B cell (primary cell): Measurements from ENCODE around the gene ZSCAN31. TPM values are rescaled to one million over a fixed set of nuclear protein-coding genes. Genes with fewer than 3 reads are reported as not detected.
A peak's percentile ranks its signal among the peaks of the same experiment; 100 is the strongest.

Experiments
- ATAC-seq: fragments of 200-7000 bp; cut with Tn5 transposase; one replicate; pipeline ENCODE4 v1.10.0; 2021; ENCODE audit warnings: low read depth, mild to moderate bottlenecking, moderate number of reproducible peaks, moderate library complexity
- CTCF ChIA-PET: fragments of 350-600 bp; sonication (Branson Sonifier 250); formaldehyde crosslinking; loops from one replicate; lab custom pipeline; 2021; ENCODE audit warnings: antibody characterized with exemption, inconsistent platforms; lab: Charles Lee
- POLR2A ChIA-PET: fragments of 350-600 bp; sonication (Branson Sonifier 250); formaldehyde crosslinking; loops from one replicate; lab custom pipeline; 2021; ENCODE audit warnings: antibody characterized with exemption; lab: Charles Lee
- DNase-seq: peaks from one replicate; pipeline ENCODE4 v3.0.0; 2013
- H2AFZ ChIP-seq: 2 replicates; pipeline ENCODE4 v1.6.1; 2012; ENCODE audit warnings: mild to moderate bottlenecking, low read depth, low read length; ENCODE audit not compliant: insufficient read depth, poor library complexity, severe bottlenecking
- H3K27ac ChIP-seq, 2 donors: 1 replicate in 1 of 2; 2 replicates in 1 of 2; pipeline ENCODE4 v1.5.1; 2012 to 2013; ENCODE audit warnings: low read length in 2 of 2, mild to moderate bottlenecking in 2 of 2, moderate library complexity in 1 of 2
- H3K27me3 ChIP-seq, 4 experiments: fragments of 200-600 bp in 1 of 4; sonication (generic) in 1 of 4; replicated peaks in 1 of 4; 1 replicate in 2 of 4; 2 replicates in 2 of 4; pipeline versions ENCODE4 v1.6.1 to v1.7.0; 2013 to 2016; ENCODE audit warnings: low read length in 3 of 4, mild to moderate bottlenecking in 2 of 4, mixed read lengths in 1 of 4, moderate library complexity in 1 of 4; ENCODE audit not compliant: insufficient read depth in 4 of 4, control insufficient read depth in 3 of 4; ENCODE audit errors: control extremely low read depth in 1 of 4
- H3K36me3 ChIP-seq, 2 experiments: replicated peaks in 1 of 2; 1 replicate in 1 of 2; 2 replicates in 1 of 2; pipeline versions ENCODE4 v1.6.1 to v1.7.1; 2013; ENCODE audit warnings: low read length in 1 of 2; ENCODE audit not compliant: insufficient read depth in 2 of 2, control insufficient read depth in 1 of 2; ENCODE audit errors: control extremely low read depth in 1 of 2, extremely low read depth in 1 of 2
- H3K4me1 ChIP-seq, 2 donors: fragments of 200-600 bp in 1 of 2; sonication (generic) in 1 of 2; 1 replicate in 1 of 2; 2 replicates in 1 of 2; pipeline versions ENCODE4 v1.5.1 to v1.6.1; 2013 to 2017; ENCODE audit warnings: low read length in 2 of 2; ENCODE audit not compliant: control insufficient read depth in 2 of 2, insufficient read depth in 2 of 2
- H3K4me2 ChIP-seq: replicated peaks from 2 replicates; pipeline ENCODE3; 2012; ENCODE audit warnings: mild to moderate bottlenecking, low read depth, low read length; ENCODE audit not compliant: poor library complexity, severe bottlenecking
- H3K4me3 ChIP-seq, 5 experiments: fragments of 200-600 bp in 1 of 5; sonication (generic) in 1 of 5; 1 replicate in 3 of 5; 2 replicates in 2 of 5; pipeline versions ENCODE4 v1.5.1 to v1.7.0; 2011 to 2016; ENCODE audit warnings: low read length in 4 of 5, mild to moderate bottlenecking in 4 of 5, low read depth in 2 of 5, control low read depth in 1 of 5, moderate library complexity in 1 of 5; ENCODE audit not compliant: insufficient read depth in 1 of 5; ENCODE audit errors: control extremely low read depth in 1 of 5, extremely low read depth in 1 of 5
- H3K79me2 ChIP-seq: fragments of 200-600 bp; sonication (generic); one replicate; pipeline ENCODE4 v1.6.0; 2016; ENCODE audit warnings: low read length; ENCODE audit not compliant: control insufficient read depth, insufficient read depth
- H3K9ac ChIP-seq: fragments of 200-600 bp; sonication (generic); 2 replicates; pipeline ENCODE4 v1.6.1; 2017; ENCODE audit warnings: mild to moderate bottlenecking, low read length, moderate library complexity
- H3K9me3 ChIP-seq, 3 donors: one replicate each; pipeline versions ENCODE4 v1.6.1 to v1.7.1; 2013; ENCODE audit warnings: low read length in 2 of 3; ENCODE audit not compliant: control insufficient read depth in 2 of 3, insufficient read depth in 1 of 3; ENCODE audit errors: control extremely low read depth in 1 of 3
- H4K20me1 ChIP-seq: 2 replicates; pipeline ENCODE4 v1.6.0; 2012; ENCODE audit warnings: mild to moderate bottlenecking, low read length; ENCODE audit not compliant: insufficient read depth, control insufficient read depth, poor library complexity, severe bottlenecking
- H3K27ac Mint-ChIP-seq: one replicate; pipeline ENCODE4 v1.8.0; 2021; ENCODE audit warnings: mixed read lengths
- H3K27me3 Mint-ChIP-seq: one replicate; pipeline ENCODE4 v1.8.0; 2021; ENCODE audit warnings: mixed read lengths
- H3K4me1 Mint-ChIP-seq: one replicate; pipeline ENCODE4 v1.8.0; 2021; ENCODE audit warnings: mixed read lengths
- H3K4me3 Mint-ChIP-seq: one replicate; pipeline ENCODE4 v1.8.0; 2021; ENCODE audit warnings: mixed read lengths
- H3K9me3 Mint-ChIP-seq: one replicate; pipeline ENCODE4 v1.8.0; 2022; ENCODE audit warnings: mixed read lengths; ENCODE audit not compliant: insufficient read depth
- EZH2 ChIP-seq: IDR thresholded peaks from 2 replicates; pipeline ENCODE4 v1.6.1; 2012; ENCODE audit warnings: borderline replicate concordance, low read depth, mild to moderate bottlenecking, moderate library complexity, low read length; ENCODE audit not compliant: insufficient read depth, poor library complexity, severe bottlenecking
- WGBS: methylation state at CpG from one replicate; pipeline ENCODE4 v1.1.5; 2013; ENCODE audit warnings: missing lambda C conversion rate; ENCODE audit not compliant: insufficient coverage; 5-methylcytosine and 5-hydroxymethylcytosine counted together
- intact Hi-C: fragments of 100-400 bp; cut with micrococcal nuclease; formaldehyde crosslinking; loops from one replicate; pipeline ENCODE4 v1.10.0; 2022
- polyA plus RNA-seq: library from polyadenylated mRNA; depleted of rRNA; stranded (reverse); fragments of >200 nt; gene quantifications from 2 replicates; pipeline ENCODE4 v1.2.3, GENCODE V29; 2012
- total RNA-seq, 2 donors: library from RNA; stranded (reverse); fragments of 120-200 nt in 1 of 2; gene quantifications; 1 replicate in 1 of 2; 2 replicates in 1 of 2; pipeline versions ENCODE4 v1.2.3 to v1.2.4, GENCODE V29; 2013 to 2022
- TF ChIP-seq, protein P1 (sequence below): fragments of 200-600 bp; IDR thresholded peaks from one replicate; pipeline ENCODE4 v1.8.0; 2022; ENCODE audit warnings: antibody characterized with exemption, mild to moderate bottlenecking

Gene ZSCAN31
- total and polyA plus RNA-seq, 2 donors (not counting 1 experiment from before 2014, with no cell fraction given), result 1.9 to 4.6 TPM

DNA sequence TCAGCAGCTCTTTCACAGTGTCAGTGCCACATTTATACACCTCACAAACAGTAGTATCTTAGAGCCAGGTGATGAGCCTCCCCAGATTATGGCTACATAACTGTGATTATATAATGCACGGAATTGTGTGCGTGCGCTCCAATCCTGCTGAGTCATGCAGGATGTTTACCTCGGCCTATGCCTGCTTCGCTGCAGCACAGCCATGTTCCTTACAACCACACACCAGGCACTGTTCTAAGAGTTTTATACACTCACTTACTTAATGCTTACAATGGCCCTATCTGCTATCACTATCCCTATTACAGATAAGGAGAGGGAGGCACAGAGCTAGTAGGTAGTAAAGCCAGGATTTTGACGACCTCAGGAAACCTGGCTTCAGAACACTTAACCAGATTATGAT lies 21.1 kb upstream of the ZSCAN31 start:
- intact Hi-C loops, result loop anchor here (2.0 kb wide), 2 partner anchors 454 to 462 kb away; no protein-coding TSS in a partner anchor

DNA sequence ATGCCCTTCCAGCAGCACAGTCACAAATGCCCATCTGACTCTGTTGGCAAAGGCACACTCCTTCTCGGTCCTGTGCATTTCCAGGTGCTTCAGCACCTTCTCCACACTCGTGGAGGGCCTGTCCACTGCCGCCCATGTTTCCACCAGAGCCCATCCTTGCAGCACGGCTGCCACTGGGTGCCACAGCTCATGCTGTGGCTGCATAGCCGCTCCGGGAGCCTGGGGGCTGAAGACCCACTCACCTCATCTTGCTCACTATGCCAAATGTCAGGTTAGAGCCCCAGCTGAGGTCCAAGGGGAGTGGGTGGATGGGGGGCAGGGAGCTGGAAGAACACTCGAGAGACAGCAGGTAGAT lies 20.7 kb upstream of the ZSCAN31 start:
- no peaks in the 10 kb centered on the region for H3K27me3 Mint-ChIP-seq
- no peak overlapping the region for H3K9ac ChIP-seq
- H3K9me3 ChIP-seq, result peaks cover 0 to 12% (median 0%) of the 10 kb centered on the region in 3 donors
- H3K36me3 ChIP-seq, result peaks cover 0 to 7% of the 10 kb centered on the region in 2 experiments
- DNase-seq (no peak), ATAC-seq (no peak)
- ChIA-PET POLR2A (interaction anchor here (0.8 to 1.2 kb wide), 2 partner anchors 21 to 23 kb away, joined by 3 read pairs; partner anchors contain the start of gene ZSCAN31), CTCF (interaction anchor here (0.6 to 4.5 kb wide), 41 partner anchors 9 to 1205 kb away, joined by 3 to 37 read pairs (median 4); partner anchors contain the start of genes PGBD1, ZKSCAN4, ZKSCAN8 and ZSCAN12)
- peaks cover 13% of the 10 kb centered on the region for H4K20me1 ChIP-seq
- H3K79me2 ChIP-seq, result peaks cover 55% of the 10 kb centered on the region
- H3K4me3 Mint-ChIP-seq, result no peak overlapping the region
- WGBS, result 71% methylated on average over 6 of the region's 7 CpGs
- no peaks in the 10 kb centered on the region for H3K27me3 ChIP-seq
- H3K27ac ChIP-seq, result no peak overlapping the region
- no peak overlapping the region for H3K4me3 ChIP-seq
- intact Hi-C loops, result loop anchor here (1.0 to 2.0 kb wide), 7 partner anchors 104 to 1194 kb away; partner anchors contain the start of genes ZKSCAN4 and ZKSCAN8
- H2AFZ ChIP-seq, result no peak overlapping the region
- peak overlapping the region; percentile 74 for H3K4me2 ChIP-seq
- TF ChIP-seq EZH2, result no peak
- TF ChIP-seq, protein P1, sequence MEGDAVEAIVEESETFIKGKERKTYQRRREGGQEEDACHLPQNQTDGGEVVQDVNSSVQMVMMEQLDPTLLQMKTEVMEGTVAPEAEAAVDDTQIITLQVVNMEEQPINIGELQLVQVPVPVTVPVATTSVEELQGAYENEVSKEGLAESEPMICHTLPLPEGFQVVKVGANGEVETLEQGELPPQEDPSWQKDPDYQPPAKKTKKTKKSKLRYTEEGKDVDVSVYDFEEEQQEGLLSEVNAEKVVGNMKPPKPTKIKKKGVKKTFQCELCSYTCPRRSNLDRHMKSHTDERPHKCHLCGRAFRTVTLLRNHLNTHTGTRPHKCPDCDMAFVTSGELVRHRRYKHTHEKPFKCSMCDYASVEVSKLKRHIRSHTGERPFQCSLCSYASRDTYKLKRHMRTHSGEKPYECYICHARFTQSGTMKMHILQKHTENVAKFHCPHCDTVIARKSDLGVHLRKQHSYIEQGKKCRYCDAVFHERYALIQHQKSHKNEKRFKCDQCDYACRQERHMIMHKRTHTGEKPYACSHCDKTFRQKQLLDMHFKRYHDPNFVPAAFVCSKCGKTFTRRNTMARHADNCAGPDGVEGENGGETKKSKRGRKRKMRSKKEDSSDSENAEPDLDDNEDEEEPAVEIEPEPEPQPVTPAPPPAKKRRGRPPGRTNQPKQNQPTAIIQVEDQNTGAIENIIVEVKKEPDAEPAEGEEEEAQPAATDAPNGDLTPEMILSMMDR, result no peak
- no peak overlapping the region for H3K27ac Mint-ChIP-seq
- H3K4me1 Mint-ChIP-seq, result peaks cover 13% of the 10 kb centered on the region
- H3K4me1 ChIP-seq, result peaks cover 0 to 15% of the 10 kb centered on the region in 2 donors
- no peaks in the 10 kb centered on the region for H3K9me3 Mint-ChIP-seq

More for the DNA sequence above, 21.1 kb upstream of the ZSCAN31 start:
- H3K27ac ChIP-seq, result no peak overlapping the region
- no peaks in the 10 kb centered on the region for H3K27me3 ChIP-seq
- DNase-seq (no peak), ATAC-seq (no peak)
- H2AFZ ChIP-seq, result no peak overlapping the region
- ChIA-PET POLR2A (no interaction called here), CTCF (interaction anchor here (0.7 to 4.5 kb wide), 16 partner anchors 9 to 1206 kb away, joined by 3 to 37 read pairs (median 6); partner anchors contain the start of genes ZKSCAN4, ZKSCAN8, ZSCAN12 and ZSCAN26)
- peaks cover 11% of the 10 kb centered on the region for H3K4me1 Mint-ChIP-seq
- H3K9me3 Mint-ChIP-seq, result no peaks in the 10 kb centered on the region
- peaks cover 0 to 12% (median 0%) of the 10 kb centered on the region in 3 donors for H3K9me3 ChIP-seq
- H3K9ac ChIP-seq, result no peak overlapping the region
- WGBS, result 90% methylated on average over 2 of the region's 6 CpGs
- no peak overlapping the region for H3K27ac Mint-ChIP-seq
- peaks cover 0 to 7% of the 10 kb centered on the region in 2 experiments for H3K36me3 ChIP-seq
- H3K27me3 Mint-ChIP-seq, result no peaks in the 10 kb centered on the region
- no peak overlapping the region for H3K4me3 ChIP-seq
- peaks cover 0 to 15% of the 10 kb centered on the region in 2 donors for H3K4me1 ChIP-seq
- no peak for TF ChIP-seq EZH2
- TF ChIP-seq, protein P1, result no peak
- H4K20me1 ChIP-seq, result peaks cover 13% of the 10 kb centered on the region
- peaks cover 51% of the 10 kb centered on the region for H3K79me2 ChIP-seq
- H3K4me2 ChIP-seq, result no peak overlapping the region
- no peak overlapping the region for H3K4me3 Mint-ChIP-seq
